A673 (cell line): Measurements from ENCODE around the gene IFNA5. TPM values are rescaled to one million over a fixed set of nuclear protein-coding genes. Genes with fewer than 3 reads are reported as not detected.

Experiments used
- BruUV-seq: library from RNA; stranded (reverse); fragments of 400-500 nt; replicated peaks from 2 replicates; lab custom pipeline; 2021; lab: Mats Ljungman, UMichigan
- CTCF ChIA-PET: fragments of 300-600 bp; sonication (Branson Sonifier 250); formaldehyde crosslinking; loops from one replicate; lab custom pipeline; 2022; ENCODE audit warnings: antibody characterized with exemption; lab: Charles Lee
- POLR2A ChIA-PET: fragments of 300-600 bp; sonication (Branson Sonifier 250); formaldehyde crosslinking; loops from one replicate; lab custom pipeline; 2022; ENCODE audit warnings: antibody characterized with exemption; ENCODE audit not compliant: low non-redundant PET; lab: Charles Lee
- DNase-seq: peaks from one replicate; pipeline ENCODE4 v3.0.0-alpha.2; 2015; ENCODE audit warnings: low spot score
- H3K27ac ChIP-seq: fragments of 200-600 bp; sonication (generic); 2 replicates; pipeline ENCODE4 v1.5.1; 2016; ENCODE audit warnings: mixed run types, low read depth, mild to moderate bottlenecking, mixed read lengths, antibody characterized with exemption, low read length; ENCODE audit not compliant: poor library complexity, severe bottlenecking
- H3K27me3 ChIP-seq: fragments of 200-600 bp; sonication (generic); replicated peaks from 2 replicates; pipeline ENCODE4 v1.6.1; 2017; ENCODE audit warnings: mixed run types, low read depth, mild to moderate bottlenecking, mixed read lengths, antibody characterized with exemption, low read length; ENCODE audit not compliant: insufficient read depth, poor library complexity
- H3K36me3 ChIP-seq: fragments of 200-600 bp; sonication (generic); 2 replicates; pipeline ENCODE4 v1.6.1; 2016; ENCODE audit warnings: mixed run types, mild to moderate bottlenecking, mixed read lengths, antibody characterized with exemption, low read length; ENCODE audit not compliant: insufficient read depth, poor library complexity, severe bottlenecking
- H3K4me1 ChIP-seq: fragments of 200-600 bp; sonication (generic); 2 replicates; pipeline ENCODE4 v1.6.1; 2017; ENCODE audit warnings: mixed run types, mild to moderate bottlenecking, mixed read lengths, antibody characterized with exemption, low read length; ENCODE audit not compliant: insufficient read depth, poor library complexity, severe bottlenecking
- H3K4me3 ChIP-seq: fragments of 200-600 bp; sonication (generic); 2 replicates; pipeline ENCODE4 v1.5.1; 2016; ENCODE audit warnings: low read depth, mixed run types, mild to moderate bottlenecking, mixed read lengths, low read length; ENCODE audit not compliant: poor library complexity, severe bottlenecking
- H3K9me3 ChIP-seq: fragments of 200-600 bp; sonication (generic); 2 replicates; pipeline ENCODE4 v1.6.1; 2016; ENCODE audit warnings: mixed run types, low read depth, mild to moderate bottlenecking, mixed read lengths, antibody characterized with exemption, low read length; ENCODE audit not compliant: poor library complexity, severe bottlenecking
- CTCF ChIP-seq: fragments of 300-800, 200-600 bp; sonication (generic); conservative IDR thresholded peaks from 2 replicates; pipeline ENCODE4 v1.5.1; 2017; ENCODE audit warnings: low read depth, mild to moderate bottlenecking, antibody characterized with exemption, low read length, moderate library complexity, mixed read lengths
- EZH2 ChIP-seq: fragments of 200-600 bp; sonication (generic); IDR thresholded peaks from 2 replicates; pipeline ENCODE4 v1.6.1; 2017; ENCODE audit warnings: borderline replicate concordance, low read depth, mild to moderate bottlenecking, mixed read lengths, antibody characterized with exemption, low read length; ENCODE audit not compliant: poor library complexity, severe bottlenecking
- intact Hi-C: fragments of 100-400 bp; cut with micrococcal nuclease; formaldehyde crosslinking; loops from one replicate; pipeline ENCODE4 v1.10.0; 2022; ENCODE audit not compliant: unreplicated experiment
- total RNA-seq: library from RNA; stranded (reverse); gene quantifications from 2 replicates; pipeline ENCODE4 v1.2.3, GENCODE V29; 2021

Gene IFNA5
- total RNA-seq, 1 experiment from 2014 or later: not detected

- intact Hi-C loops: loop anchor here (5.0 kb wide), 2 partner anchors 139 to 469 kb away; no protein-coding TSS in a partner anchor
- H3K27ac ChIP-seq: no peak overlapping the region
- H3K27me3 ChIP-seq: peaks cover 6% of the 10 kb centered on the region
- DNase-seq: peak; percentile 33
- TF ChIP-seq EZH2: no peak
- TF ChIP-seq CTCF: peak; percentile 57
- H3K4me1 ChIP-seq: no peaks in the 10 kb centered on the region
- H3K4me3 ChIP-seq: no peak overlapping the region
- H3K36me3 ChIP-seq: no peaks in the 10 kb centered on the region
- H3K9me3 ChIP-seq: no peaks in the 10 kb centered on the region
- ChIA-PET CTCF (interaction anchor here (0.6 to 0.7 kb wide), 2 partner anchors 137 to 470 kb away, joined by 5 to 9 read pairs; no protein-coding TSS in a partner anchor), POLR2A (no interaction called here)
- no TSS peak for BruUV-seq
Observed at GRCh38 chr9:21317956-21318923, 13.1 kb upstream of the IFNA5 start.

DNA sequence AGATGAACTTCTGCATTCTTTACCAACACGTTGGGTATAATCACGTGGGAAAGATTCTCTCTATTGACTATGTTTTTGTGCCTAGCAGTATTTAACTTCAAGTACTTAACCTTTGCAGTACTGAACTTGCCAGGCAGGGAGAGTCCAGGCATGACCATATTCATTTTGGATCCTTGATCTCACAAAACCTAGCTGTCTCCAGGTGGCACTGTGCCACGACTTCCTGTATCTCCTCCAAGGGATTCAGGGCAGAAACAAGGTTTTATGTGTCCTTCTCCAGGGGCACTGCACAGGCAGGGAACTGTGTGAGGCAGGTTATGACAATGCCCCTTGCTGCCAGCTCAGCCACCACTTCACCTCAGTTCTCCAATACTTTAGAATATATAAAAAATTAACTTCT lies 11.7 kb upstream of the IFNA5 start:
- Histone ChIP-seq H3K27me3 (peaks cover 6% of the 10 kb centered on the region), H3K4me3 (no peak overlapping the region), H3K9me3 (no peaks in the 10 kb centered on the region), H3K36me3 (no peaks in the 10 kb centered on the region), H3K27ac (no peak overlapping the region), H3K4me1 (no peaks in the 10 kb centered on the region)
- POLR2A ChIA-PET: no interaction called here
- TF ChIP-seq EZH2 (no peak), CTCF (no peak)
- intact Hi-C loops: loop anchor here (5.0 kb wide), 2 partner anchors 140 to 470 kb away; no protein-coding TSS in a partner anchor
- BruUV-seq: no TSS peak
- DNase-seq: no peak
- CTCF ChIA-PET: no interaction called here

DNA sequence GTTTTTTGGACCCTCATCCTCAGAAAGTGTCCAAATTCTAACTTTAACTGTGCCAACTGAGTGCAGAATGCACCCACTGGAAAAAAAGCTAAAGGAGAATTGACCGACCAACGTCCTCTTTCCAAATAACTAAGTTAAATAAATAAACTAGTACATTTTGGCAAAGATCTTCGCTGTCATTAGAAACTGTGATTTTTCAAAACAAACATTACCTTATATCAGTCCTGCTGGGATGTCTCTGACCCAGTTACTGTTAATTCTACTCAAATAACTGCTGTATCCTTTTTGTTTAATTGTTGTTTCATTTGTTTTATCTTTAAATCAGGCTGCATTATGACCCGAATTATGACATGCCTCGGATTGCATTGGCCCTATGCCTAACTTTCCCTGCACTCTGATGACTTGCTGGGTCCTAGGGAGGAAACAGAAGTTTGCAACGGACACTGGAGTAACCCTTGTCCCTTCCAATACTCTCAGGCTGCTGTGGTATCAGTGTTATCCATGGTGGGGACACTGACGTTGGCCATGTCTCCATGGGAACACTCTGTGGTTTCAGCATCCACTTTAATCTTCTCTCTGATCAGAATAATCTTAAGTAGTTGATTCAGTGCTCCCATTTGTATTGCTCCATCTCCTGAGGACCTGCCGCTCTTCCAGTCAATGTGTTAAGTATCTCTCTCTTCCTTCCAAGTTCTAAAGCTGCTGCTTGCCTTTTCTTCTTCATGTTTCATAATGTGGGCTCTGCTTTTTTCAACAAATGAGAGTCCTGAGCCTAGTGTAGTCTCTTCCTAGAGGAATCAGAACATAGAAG lies 11.1 kb upstream of the IFNA5 start:
- no peak for DNase-seq
- no TSS peak for BruUV-seq
- ChIA-PET POLR2A (no interaction called here), CTCF (no interaction called here)
- no peaks in the 10 kb centered on the region for H3K4me1 ChIP-seq
- no peaks in the 10 kb centered on the region for H3K9me3 ChIP-seq
- TF ChIP-seq CTCF (no peak), EZH2 (no peak)
- H3K36me3 ChIP-seq: no peaks in the 10 kb centered on the region
- intact Hi-C loops: loop anchor here (5.0 kb wide), 2 partner anchors 141 to 471 kb away; no protein-coding TSS in a partner anchor
- H3K4me3 ChIP-seq: no peak overlapping the region
- no peak overlapping the region for H3K27ac ChIP-seq
- H3K27me3 ChIP-seq: peaks cover 6% of the 10 kb centered on the region
